Measurements from ENCODE around the gene CSNK1D. TPM values are rescaled to one million over a fixed set of nuclear protein-coding genes. Genes with fewer than 3 reads are reported as not detected.

Gene CSNK1D
- total RNA-seq, 1 experiment from 2014 or later = 111 TPM

GRCh38 chr17:82242698-82242976 is 30.9 kb downstream of the CSNK1D start (continued):
- no peak for TF ChIP-seq NR1H2 (CRISPR knock-in tag; IDR thresholded peaks at IDR 0.05)

- Mint-ChIP-seq H3K36me3 (peaks cover 44% of the 10 kb centered on the region), H3K4me3 (no peak overlapping the region), H3K27ac (no peak overlapping the region), H3K9me3 (no peaks in the 10 kb centered on the region), H3K27me3 (ENCODE audit: low read depth) (no peaks in the 10 kb centered on the region), H3K4me1 (peaks cover 4% of the 10 kb centered on the region; the same call in 1 of the 2 replicates)
- ATAC-seq (no peak), DNase-seq (ENCODE audit: low spot score) (no peak)
- TF ChIP-seq FOXJ3 (CRISPR knock-in tag; IDR thresholded peaks at IDR 0.05; ENCODE audit: borderline replicate concordance) (no peak), KAT7 (CRISPR knock-in tag; IDR thresholded peaks at IDR 0.05; ENCODE audit: borderline replicate concordance) (no peak), CBFB (CRISPR knock-in tag; IDR thresholded peaks at IDR 0.05; ENCODE audit: low read depth) (no peak), ZNF263 (CRISPR knock-in tag; IDR thresholded peaks at IDR 0.05; ENCODE audit: low read depth) (no peak), CREB1 (CRISPR knock-in tag; IDR thresholded peaks at IDR 0.05) (no peak), SMAD3 (CRISPR knock-in tag; IDR thresholded peaks at IDR 0.05; ENCODE audit: borderline replicate concordance) (no peak), ATF6 (CRISPR knock-in tag; IDR thresholded peaks at IDR 0.05) (no peak), TEAD4 (CRISPR knock-in tag; IDR thresholded peaks at IDR 0.05) (no peak), HMGA2 (CRISPR knock-in tag; IDR thresholded peaks at IDR 0.05) (no peak), ZBTB43 (CRISPR knock-in tag; IDR thresholded peaks at IDR 0.05) (no peak), ELF4 (CRISPR knock-in tag; IDR thresholded peaks at IDR 0.05; ENCODE audit: low read depth) (no peak), ZNF138 (CRISPR knock-in tag; conservative IDR thresholded peaks at IDR 0.05) (no peak), TEAD1 (CRISPR knock-in tag; IDR thresholded peaks at IDR 0.05) (no peak), ESRRA (CRISPR knock-in tag; IDR thresholded peaks at IDR 0.05; ENCODE audit: borderline replicate concordance) (no peak), ZNF512 (CRISPR knock-in tag; IDR thresholded peaks at IDR 0.05; ENCODE audit: borderline replicate concordance) (no peak), ZNF219 (CRISPR knock-in tag; IDR thresholded peaks at IDR 0.05; ENCODE audit: borderline replicate concordance) (no peak), RORB (CRISPR knock-in tag; IDR thresholded peaks at IDR 0.05) (no peak), SOX15 (CRISPR knock-in tag; IDR thresholded peaks at IDR 0.05) (no peak), AR (CRISPR knock-in tag; IDR thresholded peaks at IDR 0.05) (no peak), OVOL2 (CRISPR knock-in tag; IDR thresholded peaks at IDR 0.05; ENCODE audit: borderline replicate concordance) (no peak)
- ChIA-PET POLR2A (interaction anchor here (0.5 to 1.3 kb wide), 3 partner anchors 11 to 404 kb away, joined by 3 to 4 read pairs (median 3); partner anchors contain the start of gene SLC16A3), CTCF (interaction anchor here (0.6 to 1.2 kb wide), 2 partner anchors 10 to 204 kb away, joined by 3 read pairs; partner anchors contain the start of gene DCXR)
Observed at GRCh38 chr17:82241926-82242697, 31.4 kb downstream of the CSNK1D start.
